ENCODE results near the gene SNAP47.
"Not testable (repeated sequence)": the region's sequence is repeated elsewhere in the genome, so short reads cannot be mapped to it uniquely, and the experiment has no call there.

The SNAP47 gene

GRCh38 chr1:227734856-227735538 is at the start of gene SNAP47, which contains the start of gene JMJD4:
Gene SNAP47, plus strand, starts transcription at chr1:227735435. Its CDS starts 12,302 bp downstream, at chr1:227747737.
Gene JMJD4, minus strand, starts transcription at chr1:227735302. Its CDS starts 29 bp downstream, at chr1:227735273.
- peak; percentile 90 for DNase-seq

GRCh38 chr1:227685807-227686206 is 49.4 kb upstream of the SNAP47 start:
- DNase-seq = no peak

- no peak for DNase-seq
These were observed 37.8 kb upstream of the SNAP47 start for GRCh38 chr1:227697321-227697864.

- DNase-seq = not testable (repeated sequence)
These were observed 33.6 kb upstream of the SNAP47 start for GRCh38 chr1:227701631-227702030.

GRCh38 chr1:227707846-227708245 is 27.4 kb upstream of the SNAP47 start:
- no peak for DNase-seq

GRCh38 chr1:227709451-227709850 is 25.8 kb upstream of the SNAP47 start:
- no peak for DNase-seq

GRCh38 chr1:227710474-227710873 is 24.8 kb upstream of the SNAP47 start:
- DNase-seq = not testable (repeated sequence)

- DNase-seq = no peak
These were observed 22.6 kb upstream of the SNAP47 start for GRCh38 chr1:227712648-227713047.

- no peak for DNase-seq
These were observed 16.3 kb upstream of the SNAP47 start for GRCh38 chr1:227718932-227719331.

GRCh38 chr1:227723474-227723873 is 11.8 kb upstream of the SNAP47 start:
- no peak for DNase-seq

GRCh38 chr1:227725046-227725445 is 10.2 kb upstream of the SNAP47 start:
- DNase-seq = no peak

- DNase-seq = no peak
These were observed 8.9 kb upstream of the SNAP47 start for GRCh38 chr1:227726318-227726717.

GRCh38 chr1:227726924-227727599 is 8.2 kb upstream of the SNAP47 start:
- DNase-seq = no peak

- DNase-seq = peak; percentile 42
These were observed 7.0 kb upstream of the SNAP47 start for GRCh38 chr1:227728059-227728891.

- DNase-seq = no peak
These were observed 6.4 kb upstream of the SNAP47 start for GRCh38 chr1:227728892-227729143.

- DNase-seq = no peak
These were observed 5.9 kb upstream of the SNAP47 start for GRCh38 chr1:227729144-227729880.

- DNase-seq = peak; percentile 66
These were observed 5.2 kb upstream of the SNAP47 start for GRCh38 chr1:227729881-227730629.

- DNase-seq = no peak
These were observed 4.5 kb upstream of the SNAP47 start for GRCh38 chr1:227730630-227731151.

- DNase-seq = no peak
These were observed 4.0 kb upstream of the SNAP47 start for GRCh38 chr1:227731241-227731677.

- DNase-seq = no peak
These were observed 3.3 kb upstream of the SNAP47 start for GRCh38 chr1:227731696-227732585.

Data from fibroblast of upper back skin (primary cell).